SK-N-SH (cell line): ENCODE data around the gene RAB42. TPM values are rescaled to one million over a fixed set of nuclear protein-coding genes. Genes with fewer than 3 reads are reported as not detected.

Experiments used
- CTCF ChIA-PET: fragments of 300-600, 350-600 bp; formaldehyde crosslinking; extraction: SDS; loops from one replicate; lab custom pipeline; 2021; lab: Yijun Ruan, JAX
- POLR2A ChIA-PET: fragments of 350-600 bp; sonication (Branson Sonifier 250); formaldehyde crosslinking; extraction: SDS; loops from one replicate; lab custom pipeline; 2020; ENCODE audit warnings: antibody characterized with exemption, inconsistent platforms; lab: Yijun Ruan, JAX
- DNase-seq: peaks from one replicate; pipeline ENCODE4 v3.0.0; 2012
- H2AFZ ChIP-seq: fragments of 200-600 bp; sonication (generic); 2 replicates; pipeline ENCODE4 v1.8.1; 2016; ENCODE audit warnings: antibody characterized with exemption, mild to moderate bottlenecking, low read depth
- H3F3A ChIP-seq: fragments of 200-600 bp; sonication (generic); replicated peaks from 2 replicates; pipeline ENCODE3; 2016; ENCODE audit warnings: antibody characterized with exemption, mild to moderate bottlenecking; ENCODE audit not compliant: insufficient read depth
- H3K27ac ChIP-seq, 2 experiments: fragments of 200-500 bp in 1 of 2; fragments of 200-600 bp in 1 of 2; sonication (Bioruptor generic) in 1 of 2; sonication (generic), shearing (Covaris generic) in 1 of 2; 2 replicates each; pipeline versions ENCODE4 v1.5.1 to v1.6.1; 2014 to 2016; ENCODE audit warnings: low read depth in 2 of 2, inconsistent platforms in 1 of 2, low read length in 1 of 2, mild to moderate bottlenecking in 1 of 2, mixed read lengths in 1 of 2
- H3K27me3 ChIP-seq: fragments of 200-600 bp; sonication (generic), shearing (Covaris generic); 2 replicates; pipeline ENCODE4 v1.6.1; 2016; ENCODE audit warnings: mixed run types; ENCODE audit not compliant: insufficient read depth
- H3K36me3 ChIP-seq, 2 experiments: fragments of 200-500 bp in 1 of 2; fragments of 200-600 bp in 1 of 2; sonication (Bioruptor generic) in 1 of 2; sonication (generic) in 1 of 2; replicated peaks in 1 of 2; 2 replicates each; pipeline versions ENCODE3 to v1.5.1; 2014 to 2016; ENCODE audit warnings: low read length in 1 of 2, mild to moderate bottlenecking in 1 of 2; ENCODE audit not compliant: insufficient read depth in 2 of 2, control insufficient read depth in 1 of 2
- H3K4me1 ChIP-seq, 2 experiments: fragments of 200-500 bp in 1 of 2; fragments of 200-600 bp in 1 of 2; sonication (Bioruptor generic) in 1 of 2; sonication (generic), shearing (Covaris generic) in 1 of 2; 2 replicates each; pipeline versions ENCODE4 v1.5.1 to v1.6.1; 2014 to 2016; ENCODE audit warnings: low read depth in 1 of 2, low read length in 1 of 2, mixed run types in 1 of 2; ENCODE audit not compliant: insufficient read depth in 2 of 2, control insufficient read depth in 1 of 2
- H3K4me2 ChIP-seq: fragments of 200-600 bp; sonication (generic), shearing (Covaris generic); 2 replicates; pipeline ENCODE4 v1.6.1; 2017; ENCODE audit warnings: mixed run types
- H3K4me3 ChIP-seq, 2 experiments: fragments of 200-500 bp in 1 of 2; fragments of 200-600 bp in 1 of 2; sonication (Bioruptor generic) in 1 of 2; sonication (generic), shearing (Covaris generic) in 1 of 2; 2 replicates each; pipeline versions ENCODE4 v1.5.1 to v1.8.1; 2014 to 2016; ENCODE audit warnings: low read depth in 2 of 2, inconsistent platforms in 1 of 2, low read length in 1 of 2, mild to moderate bottlenecking in 1 of 2, mixed read lengths in 1 of 2, moderate library complexity in 1 of 2
- H3K79me2 ChIP-seq: fragments of 200-600 bp; sonication (generic); 2 replicates; pipeline ENCODE4 v1.8.1; 2017; ENCODE audit warnings: mild to moderate bottlenecking; ENCODE audit not compliant: insufficient read depth
- H3K9ac ChIP-seq: fragments of 200-600 bp; sonication (generic); 2 replicates; pipeline ENCODE4 v1.6.1; 2017; ENCODE audit warnings: mixed run types
- H3K9me2 ChIP-seq: fragments of 200-600 bp; sonication (generic); 2 replicates; pipeline ENCODE4 v1.6.1; 2017; ENCODE audit warnings: mixed run types
- H3K9me3 ChIP-seq: fragments of 200-600 bp; sonication (generic); 2 replicates; pipeline ENCODE4 v1.6.1; 2017; ENCODE audit warnings: mixed run types, mild to moderate bottlenecking, moderate library complexity
- H4K20me1 ChIP-seq: fragments of 200-600 bp; sonication (generic); 2 replicates; pipeline ENCODE4 v1.6.1; 2017; ENCODE audit warnings: mild to moderate bottlenecking, mixed run types; ENCODE audit not compliant: insufficient read depth
- CHD2 ChIP-seq: fragments of 150-350 bp; IDR thresholded peaks from 2 replicates; pipeline ENCODE4 v1.6.1; 2018; ENCODE audit warnings: low read length; ENCODE audit not compliant: partially characterized antibody
- CTCF ChIP-seq: fragments of 200-600 bp; sonication (generic); IDR thresholded peaks from 2 replicates; pipeline ENCODE4 v1.6.1; 2017; ENCODE audit warnings: antibody characterized with exemption, mild to moderate bottlenecking, moderate library complexity
- EP300 ChIP-seq, 2 experiments: IDR thresholded peaks; 2 replicates each; pipeline versions ENCODE4 v1.4.0 to v1.6.1; 2012; ENCODE audit warnings: borderline replicate concordance in 1 of 2, low read depth in 1 of 2, low read length in 1 of 2
- FOXJ3 ChIP-seq: sonication (generic); formaldehyde crosslinking; IDR thresholded peaks from 2 replicates; pipeline ENCODE4 v1.5.1; 2020; ENCODE audit warnings: mild to moderate bottlenecking, missing genetic modification reagents
- GABPA ChIP-seq: IDR thresholded peaks from 2 replicates; pipeline ENCODE4 v1.4.0; 2012; ENCODE audit warnings: low read depth, mild to moderate bottlenecking
- JUND ChIP-seq: IDR thresholded peaks from 2 replicates; pipeline ENCODE4 v1.4.0; 2012
- MEF2A ChIP-seq: IDR thresholded peaks from 2 replicates; pipeline ENCODE4 v1.4.0; 2012; ENCODE audit warnings: low read depth, borderline replicate concordance
- NRF1 ChIP-seq: IDR thresholded peaks from 2 replicates; pipeline ENCODE4 v1.6.1; 2012; ENCODE audit warnings: low read depth, mild to moderate bottlenecking, low read length
- RCOR1 ChIP-seq: fragments of 150-350 bp; IDR thresholded peaks from 2 replicates; pipeline ENCODE4 v1.6.1; 2017; ENCODE audit warnings: antibody characterized with exemption, low read length
- REST ChIP-seq: IDR thresholded peaks from 2 replicates; pipeline ENCODE4 v1.6.1; 2012; ENCODE audit warnings: mild to moderate bottlenecking, low read depth, low read length, moderate library complexity
- RFX5 ChIP-seq: IDR thresholded peaks from 2 replicates; pipeline ENCODE4 v1.6.1; 2012; ENCODE audit warnings: mild to moderate bottlenecking, improper control_type of control experiment, low read length
- RXRA ChIP-seq: IDR thresholded peaks from 2 replicates; pipeline ENCODE4 v1.4.0; 2012; ENCODE audit warnings: low read depth, mild to moderate bottlenecking, borderline replicate concordance
- TAF1 ChIP-seq: IDR thresholded peaks from 2 replicates; pipeline ENCODE4 v1.6.1; 2012; ENCODE audit warnings: low read depth, mild to moderate bottlenecking, low read length, moderate library complexity, borderline replicate concordance
- TCF12 ChIP-seq: IDR thresholded peaks from 2 replicates; pipeline ENCODE4 v1.4.0; 2012
- TEAD4 ChIP-seq: IDR thresholded peaks from 2 replicates; pipeline ENCODE4 v1.4.0; 2012; ENCODE audit warnings: mild to moderate bottlenecking, borderline replicate concordance; ENCODE audit not compliant: insufficient read depth
- USF2 ChIP-seq: fragments of 150-350 bp; IDR thresholded peaks from 2 replicates; pipeline ENCODE4 v1.6.1; 2017; ENCODE audit warnings: antibody characterized with exemption, low read length, low read depth, borderline replicate concordance
- YY1 ChIP-seq: IDR thresholded peaks from 2 replicates; pipeline ENCODE4 v1.4.0; 2012; ENCODE audit warnings: low read depth, mild to moderate bottlenecking
- WGBS: methylation state at CpG from one replicate; pipeline ENCODE4 v1.1.6; 2017; ENCODE audit warnings: low lambda C conversion rate; 5-methylcytosine and 5-hydroxymethylcytosine counted together
- polyA plus RNA-seq, 3 experiments: library from polyadenylated mRNA; depleted of rRNA; stranded (reverse); fragments of >200 nt; gene quantifications; 2 replicates each; pipeline ENCODE4 v1.2.3, GENCODE V29; 2012

RAB42 gene
- polyA plus RNA-seq, 1 of the 3 experiments (the other 2 are of a cell fraction): 4.6 TPM

- H3K4me1 ChIP-seq: no peaks in the 10 kb centered on the region
- H3K4me3 ChIP-seq: no peak overlapping the region
- CTCF ChIA-PET: interaction anchor here (1.1 kb wide), 1 partner anchor 9 kb away, joined by 3 read pairs; no protein-coding TSS in a partner anchor
- no peaks in the 10 kb centered on the region for H3K9me2 ChIP-seq
- H3F3A ChIP-seq: peaks cover 4% of the 10 kb centered on the region
- no peak overlapping the region for H3K9ac ChIP-seq
- H2AFZ ChIP-seq: no peak overlapping the region
- peaks cover 0 to 6% of the 10 kb centered on the region in 2 experiments for H3K36me3 ChIP-seq
- H3K4me2 ChIP-seq: no peak overlapping the region
- POLR2A ChIA-PET: no interaction called here
- no peak for DNase-seq
- no peaks in the 10 kb centered on the region for H4K20me1 ChIP-seq
- H3K27ac ChIP-seq: no peak overlapping the region
- no peak for TF ChIP-seq EP300 (IDR thresholded peaks at IDR 0.05; ENCODE audit: borderline replicate concordance in 1 of 2, low read depth in 1 of 2, low read length in 1 of 2)
- no peak for TF ChIP-seq REST
- TF ChIP-seq RFX5: no peak
- TF ChIP-seq MEF2A: no peak
- TF ChIP-seq FOXJ3 (CRISPR knock-in tag): no peak
- TF ChIP-seq NRF1: no peak
- TF ChIP-seq TAF1: no peak
- TF ChIP-seq GABPA: no peak
- TF ChIP-seq CHD2: no peak
- TF ChIP-seq USF2: no peak
- TF ChIP-seq TCF12: no peak
- TF ChIP-seq JUND: no peak
- no peak for TF ChIP-seq RCOR1
- no peak for TF ChIP-seq TEAD4
- no peak for TF ChIP-seq YY1
- no peak for TF ChIP-seq CTCF
- no peak for TF ChIP-seq RXRA
- H3K9me3 ChIP-seq: no peaks in the 10 kb centered on the region
- 97% methylated on average over 4 of the region's 4 CpGs for WGBS
- H3K27me3 ChIP-seq: no peaks in the 10 kb centered on the region
- H3K79me2 ChIP-seq: peaks cover 19% of the 10 kb centered on the region
Observed at GRCh38 chr1:28632560-28632959, 40.5 kb downstream of the RAB42 start.
